ENCODE data around the gene PLXNC1.

PLXNC1 gene

DNA sequence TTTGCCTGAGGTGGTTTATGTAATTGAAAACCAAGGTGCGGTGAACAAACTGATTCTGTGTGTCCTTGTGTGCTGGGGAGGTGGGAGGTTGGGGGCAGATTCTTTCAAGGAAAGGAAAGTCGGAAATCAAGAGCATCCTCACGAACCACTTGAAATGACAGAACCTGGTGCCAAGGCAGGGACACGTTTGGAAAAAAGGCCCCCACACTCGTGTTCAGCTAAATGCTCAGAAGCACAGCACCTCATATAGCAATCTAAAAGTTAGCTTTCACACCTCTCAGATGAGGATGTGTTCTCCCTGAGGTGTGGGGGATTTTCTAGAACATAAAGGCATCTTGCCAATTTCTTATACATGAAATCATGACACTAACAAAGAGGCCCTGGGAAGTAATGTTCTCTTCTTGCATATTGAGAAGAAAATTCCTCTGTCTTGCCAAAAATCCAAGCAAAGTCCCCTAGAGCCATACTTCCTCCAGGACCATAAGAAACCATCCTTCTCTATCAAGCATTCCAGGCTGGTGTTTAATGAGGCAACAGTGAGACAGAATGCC lies 119.6 kb downstream of the PLXNC1 start:
- Histone ChIP-seq H2BK12ac (ENCODE audit: low read length) (peak overlapping the region; percentile 57), H3K9ac (ENCODE audit: low read length) (no peak overlapping the region), H3K4me1 (ENCODE audit: control insufficient read depth in 1 of 2, insufficient read depth in 2 of 2, low read length in 2 of 2) (peaks cover 8 to 14% of the 10 kb centered on the region in 2 experiments), H2AK5ac (ENCODE audit: low read length) (no peak overlapping the region), H3K23ac (ENCODE audit: low read length) (no peak overlapping the region), H4K91ac (ENCODE audit: low read depth, low read length) (no peak overlapping the region), H3K4ac (ENCODE audit: low read depth, low read length) (no peak overlapping the region), H4K12ac (ENCODE audit: low read depth, low read length) (no peak overlapping the region), H3K79me1 (ENCODE audit: low read length) (peaks cover 5% of the 10 kb centered on the region), H3K36me3 (ENCODE audit: control insufficient read depth in 1 of 2, insufficient read depth in 2 of 2, low read length in 2 of 2) (no peaks in the 10 kb centered on the region), H2BK120ac (ENCODE audit: insufficient read depth, low read length, poor library complexity) (peak overlapping the region; percentile 4), H3K79me2 (ENCODE audit: control insufficient read depth, insufficient read depth, low read length, poor library complexity) (no peaks in the 10 kb centered on the region), H3K14ac (ENCODE audit: low read length) (no peak overlapping the region), H4K8ac (ENCODE audit: low read depth, low read length) (no peak overlapping the region), H3K27ac (ENCODE audit: low read depth, low read length) (no peak overlapping the region), H2BK5ac (ENCODE audit: low read depth, low read length, poor library complexity) (no peak overlapping the region), H2AFZ (ENCODE audit: insufficient read depth, low read length, poor library complexity) (no peak overlapping the region), H3K18ac (ENCODE audit: low read length) (no peak overlapping the region), H3K4me3 (ENCODE audit: low read depth, low read length) (no peak overlapping the region), H3K9me3 (ENCODE audit: insufficient read depth, low read depth, low read length) (peaks cover 3% of the 10 kb centered on the region), H3K27me3 (ENCODE audit: insufficient read depth, low read length) (no peaks in the 10 kb centered on the region), H3K4me2 (ENCODE audit: low read length) (no peak overlapping the region)
- WGBS (ENCODE audit: extremely low coverage, insufficient coverage, insufficient read length) = no CpG with 5 or more reads among the region's 5 CpGs
- no peak for DNase-seq

DNA sequence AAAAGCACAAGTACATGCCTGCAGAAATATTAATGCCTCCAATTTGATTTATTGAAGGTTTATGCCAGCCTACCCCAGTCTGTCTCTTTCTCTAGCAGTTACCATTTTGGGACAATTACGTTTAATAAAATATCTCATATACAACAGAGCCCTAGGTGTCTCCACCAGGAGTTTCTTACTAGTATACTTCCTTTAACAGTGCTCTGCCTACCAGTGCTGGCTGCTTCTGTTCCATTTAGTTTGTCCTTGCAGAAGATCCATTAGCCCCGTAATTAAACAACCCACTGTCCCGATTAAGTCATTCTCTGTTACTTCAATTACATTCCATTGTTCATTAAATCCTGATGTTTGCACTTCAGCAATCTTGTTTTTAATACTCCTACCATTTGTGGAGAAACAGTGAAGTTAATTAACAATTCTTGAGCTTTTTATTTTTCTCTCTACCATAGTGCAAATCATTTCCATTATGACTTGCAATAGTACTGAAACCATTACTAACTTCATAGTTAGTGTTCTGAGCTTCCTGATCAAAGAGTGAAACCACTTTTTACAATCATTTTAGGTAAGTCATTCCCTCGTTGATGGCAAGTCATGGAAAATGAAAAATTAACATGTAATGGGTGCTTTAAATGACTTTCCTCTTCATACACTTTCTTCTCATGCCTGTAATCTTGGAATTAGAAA lies 121.1 kb downstream of the PLXNC1 start:
- Histone ChIP-seq H3K79me2 (ENCODE audit: control insufficient read depth, insufficient read depth, low read length, poor library complexity) (no peaks in the 10 kb centered on the region), H3K4me1 (ENCODE audit: control insufficient read depth in 1 of 2, insufficient read depth in 2 of 2, low read length in 2 of 2) (peaks cover 3 to 6% of the 10 kb centered on the region in 2 experiments), H3K4ac (ENCODE audit: low read depth, low read length) (no peak overlapping the region), H3K79me1 (ENCODE audit: low read length) (peaks cover 3% of the 10 kb centered on the region), H3K18ac (ENCODE audit: low read length) (no peak overlapping the region), H3K4me3 (ENCODE audit: low read depth, low read length) (no peak overlapping the region), H2BK5ac (ENCODE audit: low read depth, low read length, poor library complexity) (no peak overlapping the region), H3K9me3 (ENCODE audit: insufficient read depth, low read depth, low read length) (no peaks in the 10 kb centered on the region), H2BK120ac (ENCODE audit: insufficient read depth, low read length, poor library complexity) (no peak overlapping the region), H4K12ac (ENCODE audit: low read depth, low read length) (no peak overlapping the region), H2AFZ (ENCODE audit: insufficient read depth, low read length, poor library complexity) (no peak overlapping the region), H2AK5ac (ENCODE audit: low read length) (no peak overlapping the region), H3K9ac (ENCODE audit: low read length) (no peak overlapping the region), H3K36me3 (ENCODE audit: control insufficient read depth in 1 of 2, insufficient read depth in 2 of 2, low read length in 2 of 2) (no peaks in the 10 kb centered on the region), H4K8ac (ENCODE audit: low read depth, low read length) (no peak overlapping the region), H3K4me2 (ENCODE audit: low read length) (no peak overlapping the region), H3K27ac (ENCODE audit: low read depth, low read length) (no peak overlapping the region), H2BK12ac (ENCODE audit: low read length) (no peak overlapping the region), H3K14ac (ENCODE audit: low read length) (no peak overlapping the region), H3K23ac (ENCODE audit: low read length) (no peak overlapping the region), H4K91ac (ENCODE audit: low read depth, low read length) (no peak overlapping the region), H3K27me3 (ENCODE audit: insufficient read depth, low read length) (no peaks in the 10 kb centered on the region)
- no peak for DNase-seq
- no CpG with 5 or more reads among the region's 4 CpGs for WGBS (ENCODE audit: extremely low coverage, insufficient coverage, insufficient read length)

DNA sequence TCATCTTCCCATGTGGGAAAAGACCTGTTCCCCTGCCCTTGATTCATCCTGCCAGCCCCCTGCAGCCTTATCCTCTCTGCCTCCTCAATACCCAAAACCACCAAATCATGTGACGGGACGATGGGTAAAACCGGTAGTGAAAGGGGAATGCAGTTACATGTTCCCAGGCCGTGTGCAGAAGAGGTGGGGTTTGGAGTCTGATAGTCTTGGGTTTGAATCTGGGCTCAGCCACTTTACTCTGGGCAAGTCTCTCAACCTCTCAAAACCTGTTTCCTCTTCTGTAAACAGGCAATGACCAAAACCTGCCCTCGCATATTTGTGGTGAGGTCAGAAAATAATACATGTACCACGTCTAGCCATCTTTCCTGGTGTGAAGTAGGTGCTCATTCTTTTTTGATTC lies 123.0 kb downstream of the PLXNC1 start:
- WGBS (ENCODE audit: extremely low coverage, insufficient coverage, insufficient read length) = no CpG with 5 or more reads among the region's 6 CpGs

DNA sequence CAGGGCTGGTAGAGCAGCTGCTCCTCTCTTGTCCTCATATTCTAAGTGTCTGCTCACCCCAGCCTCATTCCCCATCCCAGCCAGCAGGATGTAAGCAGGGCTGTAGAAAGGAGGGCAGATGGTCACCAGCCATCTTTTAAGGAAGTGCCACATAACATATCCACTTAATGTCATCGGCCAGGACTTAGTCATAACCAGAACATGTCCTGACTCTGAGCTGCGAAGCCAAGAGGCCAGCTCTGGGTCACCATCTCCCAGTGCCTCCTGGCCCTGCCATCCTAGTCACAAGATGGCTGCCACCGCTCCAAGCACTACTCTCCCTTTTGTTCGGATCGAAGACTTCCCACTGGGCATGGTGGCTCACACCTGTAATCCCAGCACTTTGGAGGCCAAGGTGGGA lies 123.9 kb downstream of the PLXNC1 start:
- H3K18ac ChIP-seq (ENCODE audit: low read length) = no peak overlapping the region
- H4K91ac ChIP-seq (ENCODE audit: low read depth, low read length) = no peak overlapping the region
- H3K36me3 ChIP-seq (ENCODE audit: control insufficient read depth in 1 of 2, insufficient read depth in 2 of 2, low read length in 2 of 2) = no peaks in the 10 kb centered on the region
- no peak overlapping the region for H4K8ac ChIP-seq (ENCODE audit: low read depth, low read length)
- H3K9ac ChIP-seq (ENCODE audit: low read length) = no peak overlapping the region
- H4K12ac ChIP-seq (ENCODE audit: low read depth, low read length) = no peak overlapping the region
- H2BK12ac ChIP-seq (ENCODE audit: low read length) = no peak overlapping the region
- H2BK120ac ChIP-seq (ENCODE audit: insufficient read depth, low read length, poor library complexity) = no peak overlapping the region
- no peak overlapping the region for H3K4me2 ChIP-seq (ENCODE audit: low read length)
- no peak overlapping the region for H3K4me3 ChIP-seq (ENCODE audit: low read depth, low read length)
- H2AK5ac ChIP-seq (ENCODE audit: low read length) = no peak overlapping the region
- H3K27me3 ChIP-seq (ENCODE audit: insufficient read depth, low read length) = no peaks in the 10 kb centered on the region
- H3K4ac ChIP-seq (ENCODE audit: low read depth, low read length) = no peak overlapping the region
- H3K79me2 ChIP-seq (ENCODE audit: control insufficient read depth, insufficient read depth, low read length, poor library complexity) = no peaks in the 10 kb centered on the region
- no peaks in the 10 kb centered on the region for H3K9me3 ChIP-seq (ENCODE audit: insufficient read depth, low read depth, low read length)
- no peak overlapping the region for H3K14ac ChIP-seq (ENCODE audit: low read length)
- no peak overlapping the region for H2AFZ ChIP-seq (ENCODE audit: insufficient read depth, low read length, poor library complexity)
- peaks cover 0 to 4% of the 10 kb centered on the region in 2 experiments for H3K4me1 ChIP-seq (ENCODE audit: control insufficient read depth in 1 of 2, insufficient read depth in 2 of 2, low read length in 2 of 2)
- no peaks in the 10 kb centered on the region for H3K79me1 ChIP-seq (ENCODE audit: low read length)
- WGBS (ENCODE audit: extremely low coverage, insufficient coverage, insufficient read length) = no CpG with 5 or more reads among the region's 5 CpGs
- H3K27ac ChIP-seq (ENCODE audit: low read depth, low read length) = no peak overlapping the region
- DNase-seq = no peak
- no peak overlapping the region for H3K23ac ChIP-seq (ENCODE audit: low read length)
- no peak overlapping the region for H2BK5ac ChIP-seq (ENCODE audit: low read depth, low read length, poor library complexity)

More for the DNA sequence above, 123.0 kb downstream of the PLXNC1 start:
- Histone ChIP-seq H3K18ac (ENCODE audit: low read length) (no peak overlapping the region), H2BK5ac (ENCODE audit: low read depth, low read length, poor library complexity) (no peak overlapping the region), H2BK12ac (ENCODE audit: low read length) (no peak overlapping the region), H3K4ac (ENCODE audit: low read depth, low read length) (no peak overlapping the region), H3K4me3 (ENCODE audit: low read depth, low read length) (no peak overlapping the region), H3K4me2 (ENCODE audit: low read length) (no peak overlapping the region), H3K9me3 (ENCODE audit: insufficient read depth, low read depth, low read length) (no peaks in the 10 kb centered on the region), H3K79me2 (ENCODE audit: control insufficient read depth, insufficient read depth, low read length, poor library complexity) (no peaks in the 10 kb centered on the region), H4K8ac (ENCODE audit: low read depth, low read length) (no peak overlapping the region), H3K79me1 (ENCODE audit: low read length) (peaks cover 3% of the 10 kb centered on the region), H3K4me1 (ENCODE audit: control insufficient read depth in 1 of 2, insufficient read depth in 2 of 2, low read length in 2 of 2) (peaks cover 3 to 4% of the 10 kb centered on the region in 2 experiments), H3K27me3 (ENCODE audit: insufficient read depth, low read length) (no peaks in the 10 kb centered on the region), H3K9ac (ENCODE audit: low read length) (no peak overlapping the region), H3K36me3 (ENCODE audit: control insufficient read depth in 1 of 2, insufficient read depth in 2 of 2, low read length in 2 of 2) (no peaks in the 10 kb centered on the region), H3K27ac (ENCODE audit: low read depth, low read length) (no peak overlapping the region), H2AK5ac (ENCODE audit: low read length) (no peak overlapping the region), H3K23ac (ENCODE audit: low read length) (no peak overlapping the region), H4K12ac (ENCODE audit: low read depth, low read length) (no peak overlapping the region), H3K14ac (ENCODE audit: low read length) (no peak overlapping the region), H4K91ac (ENCODE audit: low read depth, low read length) (no peak overlapping the region), H2AFZ (ENCODE audit: insufficient read depth, low read length, poor library complexity) (no peak overlapping the region), H2BK120ac (ENCODE audit: insufficient read depth, low read length, poor library complexity) (no peak overlapping the region)
- no peak for DNase-seq
